GM21825 (cell line): ENCODE results near the gene EIF4A3.
A peak's percentile ranks its signal among the peaks of the same experiment; 100 is the strongest.

ENCODE experiments used
- ATAC-seq: cut with Tn5 transposase; IDR thresholded peaks from one replicate; pipeline ENCODE4 v1.9.1; 2021; ENCODE audit warnings: mild to moderate bottlenecking, moderate library complexity; ENCODE audit not compliant: unreplicated experiment

Gene EIF4A3

DNA sequence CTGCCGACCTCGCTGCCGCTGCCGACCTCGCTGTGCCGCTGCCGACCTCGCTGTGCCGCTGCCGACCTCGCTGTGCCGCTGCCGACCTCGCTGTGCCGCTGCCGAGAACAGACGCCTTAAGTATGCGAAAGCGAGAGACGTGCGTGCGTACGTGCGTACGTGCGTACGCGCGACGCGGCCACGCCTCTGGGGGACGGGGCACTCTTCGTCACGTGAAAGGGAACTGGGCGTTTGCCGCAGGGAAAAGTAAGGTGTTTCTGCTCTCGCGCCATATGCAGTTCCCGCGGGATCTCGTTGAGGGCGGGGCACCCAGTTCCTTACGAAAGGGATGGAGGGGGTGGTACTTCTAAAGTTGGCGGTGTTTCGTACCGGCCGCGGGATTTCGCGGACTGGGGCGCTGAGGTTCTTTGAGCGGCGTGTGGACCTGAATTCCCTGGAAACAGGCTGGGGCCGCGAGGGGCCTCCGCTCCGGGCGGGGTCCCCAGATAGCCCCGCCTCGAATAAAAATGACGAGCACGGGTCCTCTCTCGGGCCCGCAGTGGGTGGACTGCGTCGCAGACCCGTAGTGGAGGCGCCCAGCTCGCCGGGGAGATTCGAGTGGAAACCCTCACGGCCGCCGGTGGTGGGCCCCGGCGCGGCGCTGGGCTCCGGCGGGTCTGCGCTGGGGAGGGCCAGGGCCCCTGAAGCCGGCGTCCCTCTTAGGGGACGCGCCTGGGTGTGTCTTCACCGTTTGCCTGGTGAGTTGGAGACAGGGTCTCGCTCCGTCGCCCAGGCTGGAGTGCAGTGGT, at the start of gene EIF4A3:
TSS of gene EIF4A3 (minus strand) at position 94 of the 788 bp plus-strand sequence. CDS start 167 bp downstream, outside the sequence.
- peak; percentile 78 for ATAC-seq

DNA sequence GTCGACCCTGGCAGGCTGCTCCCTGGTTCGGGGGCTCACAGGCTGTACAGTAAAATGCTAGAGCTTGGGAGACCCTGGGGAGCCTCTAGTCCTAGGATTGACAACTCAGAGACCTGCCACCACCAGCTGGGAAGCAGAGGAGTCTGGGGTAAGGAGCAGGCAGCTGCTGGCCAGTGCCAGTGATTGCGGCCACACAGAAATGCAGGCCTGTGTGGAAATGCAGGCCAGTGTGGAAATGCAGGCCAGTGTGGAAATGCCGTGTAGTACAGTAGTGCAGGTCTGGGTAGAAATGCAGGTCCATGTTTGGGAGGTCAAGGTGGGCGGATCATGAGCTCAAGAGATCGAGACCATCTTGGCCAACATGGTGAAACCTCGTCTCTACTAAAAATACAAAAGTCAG, 49.7 kb upstream of the EIF4A3 start:
- no peak for ATAC-seq

DNA sequence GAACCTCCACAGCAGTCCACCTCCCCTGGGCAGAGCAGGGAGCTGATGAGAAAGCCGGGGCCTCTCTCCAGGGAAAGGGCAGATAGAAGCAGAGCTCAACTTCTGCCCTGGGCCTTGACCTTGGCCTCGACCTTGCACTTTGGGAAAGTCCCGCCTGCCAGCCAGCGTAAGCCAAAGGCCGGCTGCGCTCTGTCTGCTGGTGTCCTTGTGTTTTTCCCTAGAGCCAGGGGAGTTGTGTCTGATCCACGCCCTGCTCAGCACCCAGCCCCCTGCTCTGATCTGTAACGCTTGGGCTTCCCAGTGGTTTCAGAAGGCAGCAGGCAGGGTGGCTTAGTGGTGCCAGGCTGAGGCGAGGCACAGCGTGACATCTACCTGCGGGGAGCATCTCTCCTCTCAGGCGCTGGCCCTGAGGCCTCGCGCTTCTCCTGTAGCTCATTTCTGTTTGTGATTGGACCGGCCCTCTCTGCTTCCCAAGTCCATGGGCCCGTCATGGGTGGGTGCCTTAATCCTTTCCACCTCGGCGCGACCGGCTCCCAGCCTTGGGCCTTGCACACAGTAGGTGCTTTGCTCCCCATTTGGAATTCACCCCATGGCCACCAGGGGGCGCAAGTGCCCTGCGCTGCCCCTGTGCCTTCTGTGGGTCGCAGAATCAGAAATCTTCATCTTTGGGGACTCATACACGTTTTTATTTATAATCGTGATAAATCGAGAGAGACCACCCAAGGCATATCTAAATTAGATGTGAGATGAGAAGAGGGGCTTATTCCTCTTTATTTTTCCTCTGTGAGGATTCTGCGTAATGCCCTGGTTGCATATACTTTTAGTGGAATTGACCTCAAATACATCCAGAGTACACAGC, 49.0 kb upstream of the EIF4A3 start:
- no peak for ATAC-seq

DNA sequence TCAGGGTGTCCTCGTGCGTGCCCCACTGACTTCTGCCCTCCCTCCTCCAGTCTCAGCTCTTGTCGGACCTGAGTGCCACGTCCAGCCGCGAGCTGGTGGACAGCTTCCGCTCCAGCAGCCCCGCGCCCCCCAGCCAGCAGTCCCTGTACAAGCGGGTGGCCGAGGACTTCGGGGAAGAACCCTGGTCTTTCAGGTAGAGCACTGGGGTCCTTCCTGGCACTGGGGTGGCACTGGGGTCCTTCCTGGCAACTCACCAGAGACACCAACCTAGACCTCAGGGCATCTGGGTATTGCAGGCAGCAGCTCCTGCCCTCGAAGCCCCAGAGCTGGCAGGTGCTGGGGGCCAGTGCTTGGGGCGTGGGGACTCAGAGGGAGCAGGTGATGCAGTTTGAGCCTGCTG, 48.2 kb upstream of the EIF4A3 start:
- ATAC-seq: no peak

DNA sequence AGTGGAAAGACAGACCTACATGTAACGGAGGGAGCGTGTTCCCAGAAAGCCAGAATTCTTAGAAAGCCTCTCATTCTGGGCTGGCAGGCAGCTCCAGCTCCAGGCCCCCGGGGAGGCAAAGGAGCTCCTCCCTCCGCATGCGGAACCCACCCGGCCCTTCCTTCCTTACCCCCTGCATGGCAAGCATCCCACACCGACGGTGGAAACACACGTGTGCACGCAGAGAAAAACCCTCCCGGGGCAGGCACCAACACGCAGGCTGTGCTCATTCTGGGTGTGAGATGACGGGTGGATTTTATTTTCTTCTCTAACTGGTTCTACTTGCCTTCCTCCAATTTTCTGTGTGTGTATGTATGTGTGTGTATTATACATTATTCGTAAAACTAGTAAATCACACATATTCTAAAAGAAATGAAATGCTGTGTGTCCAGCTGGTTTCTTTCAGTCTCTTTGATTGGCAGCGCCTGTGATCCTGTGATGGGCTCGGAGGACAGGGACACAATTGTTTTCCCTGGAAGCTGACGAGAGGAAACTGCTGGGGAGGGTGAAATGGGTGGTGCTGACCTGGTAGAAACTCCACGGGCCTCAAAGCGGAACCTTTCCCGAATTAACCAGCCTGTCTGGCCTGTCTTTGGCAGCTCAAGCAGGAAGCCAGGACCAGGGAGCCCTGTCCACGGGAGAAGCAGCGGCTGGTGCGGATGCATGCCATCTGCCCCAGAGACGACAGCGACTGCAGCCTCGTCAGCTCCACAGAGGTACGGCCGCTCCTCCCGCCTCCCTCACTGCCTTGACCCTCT, 45.1 kb upstream of the EIF4A3 start:
- no peak for ATAC-seq

DNA sequence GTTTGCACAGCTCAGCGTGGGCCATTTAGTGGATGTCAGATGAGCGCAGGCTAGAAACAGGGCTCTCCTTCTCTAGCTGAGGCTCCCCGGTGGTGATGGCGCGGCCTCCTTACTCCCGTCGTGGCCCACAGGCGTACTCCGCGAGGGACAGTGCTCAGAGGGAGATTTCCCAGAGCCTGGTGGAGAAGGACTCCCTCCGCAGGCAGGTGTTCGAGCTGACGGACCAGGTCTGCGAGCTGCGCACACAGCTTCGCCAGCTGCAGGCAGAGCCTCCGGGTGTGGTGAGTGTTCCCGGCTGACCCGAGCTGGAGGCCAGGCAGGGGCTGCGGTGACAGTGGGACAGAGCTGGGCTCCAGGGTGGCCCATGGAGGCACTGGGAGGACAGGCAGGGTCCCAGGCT, 44.3 kb upstream of the EIF4A3 start:
- no peak for ATAC-seq

DNA sequence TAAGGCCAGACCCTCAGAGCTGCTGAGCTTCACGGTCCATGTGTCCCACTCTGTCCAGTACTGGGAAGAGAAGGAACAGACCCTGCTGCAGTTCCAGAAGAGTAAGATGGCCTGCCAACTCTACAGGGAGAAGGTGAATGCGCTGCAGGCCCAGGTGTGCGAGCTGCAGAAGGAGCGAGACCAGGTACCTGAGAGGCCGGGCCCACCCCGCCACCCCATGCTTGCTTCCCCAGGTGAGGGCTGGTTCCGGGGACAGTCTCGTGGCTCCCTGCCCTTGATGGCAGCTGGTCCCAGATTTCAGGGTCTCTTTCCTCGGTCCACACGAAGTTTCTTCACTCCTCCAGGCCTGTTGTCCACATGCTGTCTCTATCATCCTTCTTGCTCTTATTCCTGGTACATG, 43.8 kb upstream of the EIF4A3 start:
- ATAC-seq: no peak

DNA sequence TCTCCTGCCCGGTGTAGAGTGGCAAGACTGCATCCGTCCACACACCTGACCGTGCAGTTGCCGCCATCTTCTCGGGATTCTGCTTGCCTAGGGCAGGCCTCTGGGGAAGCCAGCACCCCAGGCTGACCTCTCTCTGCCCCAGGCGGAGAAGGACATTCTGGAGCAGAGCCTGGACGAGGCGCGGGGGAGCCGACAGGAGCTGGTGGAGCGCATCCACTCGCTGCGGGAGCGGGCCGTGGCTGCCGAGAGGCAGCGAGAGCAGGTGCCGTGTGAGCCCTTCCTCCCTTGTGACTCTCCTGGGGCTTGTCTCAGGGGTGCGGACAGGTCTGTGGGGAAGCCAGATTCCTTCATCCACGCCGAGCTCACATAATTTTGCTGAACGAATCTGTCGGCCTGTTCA, 42.7 kb upstream of the EIF4A3 start:
- no peak for ATAC-seq

DNA sequence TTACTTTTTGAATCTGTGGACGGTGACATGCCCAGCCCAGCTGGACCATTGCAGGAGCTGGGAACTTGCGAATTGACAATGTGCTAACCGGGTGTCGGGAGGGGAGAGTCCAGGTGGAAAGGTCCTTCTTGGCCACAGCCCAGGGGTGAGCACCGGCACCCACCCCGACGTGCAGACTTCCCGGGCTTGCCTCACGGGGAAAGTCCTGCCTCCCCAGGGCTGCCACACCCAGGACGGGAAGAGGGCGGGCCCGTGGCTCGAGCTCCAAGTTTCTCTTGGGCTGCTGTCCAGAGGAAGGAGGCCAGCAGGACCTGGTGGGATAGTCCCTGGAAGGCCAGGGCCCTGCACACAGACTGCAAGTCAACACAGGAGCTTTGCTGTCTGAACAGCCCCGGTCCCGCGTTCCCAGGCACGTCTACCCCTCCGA, 40.6 kb upstream of the EIF4A3 start:
- no peak for ATAC-seq

DNA sequence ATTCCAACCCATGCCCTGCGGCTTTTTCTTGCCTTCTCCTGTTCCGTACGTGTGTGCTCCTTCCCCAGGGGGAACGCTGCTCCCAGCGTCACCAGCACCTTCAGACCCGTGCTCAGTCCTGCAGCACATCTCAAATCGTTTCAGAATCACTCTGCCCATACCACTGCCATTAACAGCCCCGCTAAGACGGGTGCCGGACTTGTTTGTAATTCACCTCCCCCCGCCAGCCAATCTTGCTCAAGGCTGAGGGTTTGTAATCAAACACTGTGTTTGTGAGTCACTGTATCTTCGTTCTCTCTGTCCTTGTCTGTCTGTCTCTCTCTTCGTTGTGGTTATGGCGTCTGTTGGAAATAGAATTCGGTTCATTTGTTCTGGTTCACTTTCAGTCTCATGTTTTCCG, 40.2 kb upstream of the EIF4A3 start:
- ATAC-seq: no peak

DNA sequence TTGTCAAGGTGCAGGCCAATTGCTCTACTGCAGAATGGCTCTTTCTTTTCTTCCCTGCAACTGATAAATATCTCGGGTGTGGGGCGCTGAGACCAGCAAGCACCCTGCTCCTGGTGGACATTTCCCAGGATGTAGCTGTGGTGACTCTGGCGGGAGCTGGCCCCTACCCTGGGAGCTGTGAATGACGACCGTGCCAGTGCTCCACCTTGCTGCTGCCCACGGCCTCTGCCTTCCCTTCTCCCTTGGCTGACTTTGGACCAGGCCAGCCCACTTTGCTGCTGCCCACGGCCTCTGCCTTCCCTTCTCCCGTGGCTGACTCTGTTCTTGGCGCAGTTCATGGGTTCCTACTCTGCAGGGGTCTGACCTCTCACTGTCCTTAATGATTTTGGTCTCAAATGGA, 39.0 kb upstream of the EIF4A3 start:
- no peak for ATAC-seq

DNA sequence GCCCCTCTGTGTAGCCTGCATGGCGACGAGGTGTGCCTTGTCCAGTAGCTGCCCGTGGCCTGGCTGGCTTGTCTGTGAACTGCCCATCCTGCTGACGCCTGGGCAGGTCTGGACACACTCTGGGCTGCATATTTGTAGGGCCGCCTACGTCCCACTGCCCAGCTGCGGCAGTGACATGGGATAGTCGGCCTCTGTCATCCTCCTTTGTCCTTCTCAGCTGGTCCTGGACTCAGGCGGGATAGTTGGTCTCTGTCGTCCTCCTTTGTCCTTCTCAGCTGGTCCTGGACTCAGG, 37.4 kb upstream of the EIF4A3 start:
- ATAC-seq: no peak

DNA sequence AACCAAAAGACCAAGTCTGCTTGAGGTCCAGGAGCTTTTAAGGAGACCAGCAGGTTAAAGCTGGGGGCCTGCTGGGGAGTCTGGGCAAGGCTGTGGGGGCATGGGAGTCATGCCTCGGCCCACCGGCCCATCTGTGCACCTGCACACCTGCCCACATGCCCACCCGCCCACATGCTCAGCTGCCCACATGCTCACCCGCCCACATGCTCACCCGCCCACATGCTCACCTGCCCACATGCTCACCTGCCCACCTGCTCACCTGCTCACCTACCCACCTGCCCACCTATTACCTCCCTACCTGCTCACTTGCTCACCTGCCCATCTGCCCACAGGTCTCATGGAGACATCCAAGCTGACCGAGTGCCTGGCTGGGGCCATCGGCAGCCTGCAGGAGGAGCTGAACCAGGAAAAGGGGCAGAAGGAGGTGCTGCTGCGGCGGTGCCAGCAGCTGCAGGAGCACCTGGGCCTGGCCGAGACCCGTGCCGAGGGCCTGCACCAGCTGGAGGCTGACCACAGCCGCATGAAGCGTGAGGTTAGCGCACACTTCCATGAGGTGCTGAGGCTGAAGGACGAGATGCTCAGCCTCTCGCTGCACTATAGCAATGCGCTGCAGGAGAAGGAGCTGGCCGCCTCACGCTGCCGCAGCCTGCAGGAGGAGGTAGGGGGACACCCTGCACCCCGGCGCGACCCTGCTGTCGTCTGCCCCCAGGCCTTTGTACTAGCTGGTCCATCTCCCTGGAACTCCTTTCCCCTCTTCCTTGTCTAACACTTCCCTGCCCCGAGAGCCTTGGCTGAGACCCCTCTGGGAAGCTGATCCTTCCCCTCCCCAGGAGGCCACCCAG, 36.9 kb upstream of the EIF4A3 start:
- no peak for ATAC-seq

DNA sequence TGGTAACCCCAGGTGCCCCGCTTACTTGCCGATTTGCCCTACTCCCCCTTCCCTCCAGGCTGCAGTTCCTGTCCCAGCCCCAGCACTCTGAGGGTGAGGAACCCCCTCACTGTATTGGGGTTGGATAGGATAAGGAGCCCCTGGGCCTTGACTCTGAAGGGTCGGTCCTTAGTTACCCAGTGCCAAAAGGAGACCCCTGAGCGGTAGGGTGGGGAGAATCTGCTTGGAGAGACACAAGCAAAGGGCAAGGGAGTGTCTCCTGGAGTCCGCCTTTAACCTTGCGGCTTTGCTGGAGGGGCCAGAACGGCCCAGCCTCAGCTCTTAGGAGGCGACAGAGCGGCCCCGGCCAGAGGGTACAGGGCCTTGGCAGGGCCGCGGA, 35.9 kb upstream of the EIF4A3 start:
- ATAC-seq: no peak

DNA sequence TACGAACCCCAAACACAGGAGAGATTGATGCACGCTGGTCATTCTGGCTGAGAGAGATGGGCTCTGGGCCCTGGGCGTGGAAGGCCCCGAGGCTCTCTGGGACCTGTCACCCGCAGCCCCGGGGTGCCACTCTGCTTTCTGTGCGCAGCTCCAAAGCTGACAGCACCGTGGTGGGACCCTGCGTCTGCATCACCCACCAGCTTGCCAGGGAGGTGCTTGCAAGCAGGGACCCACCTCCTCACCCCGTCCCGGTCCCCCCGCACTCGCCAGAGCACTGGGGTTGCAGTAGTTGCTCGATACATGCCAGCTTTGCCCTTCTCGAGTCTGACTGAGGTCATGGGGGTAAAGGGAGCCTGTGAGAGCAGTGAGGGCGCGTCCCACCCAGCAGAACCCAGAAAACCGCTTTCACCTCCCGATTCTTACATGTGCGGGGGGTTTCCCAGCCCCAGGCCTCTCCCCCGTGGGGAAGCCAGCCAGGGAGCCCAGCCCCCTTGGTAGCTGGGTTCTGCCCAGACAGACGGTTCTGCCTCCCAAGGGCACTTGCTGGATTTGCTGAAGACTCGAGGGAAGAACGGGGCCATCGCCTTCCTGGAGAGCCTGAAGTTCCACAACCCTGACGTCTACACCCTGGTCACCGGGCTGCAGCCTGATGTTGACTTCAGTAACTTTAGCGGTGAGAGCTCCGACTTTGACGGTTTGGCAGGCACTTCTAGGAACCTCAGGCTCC, 35.4 kb upstream of the EIF4A3 start:
- no peak for ATAC-seq

DNA sequence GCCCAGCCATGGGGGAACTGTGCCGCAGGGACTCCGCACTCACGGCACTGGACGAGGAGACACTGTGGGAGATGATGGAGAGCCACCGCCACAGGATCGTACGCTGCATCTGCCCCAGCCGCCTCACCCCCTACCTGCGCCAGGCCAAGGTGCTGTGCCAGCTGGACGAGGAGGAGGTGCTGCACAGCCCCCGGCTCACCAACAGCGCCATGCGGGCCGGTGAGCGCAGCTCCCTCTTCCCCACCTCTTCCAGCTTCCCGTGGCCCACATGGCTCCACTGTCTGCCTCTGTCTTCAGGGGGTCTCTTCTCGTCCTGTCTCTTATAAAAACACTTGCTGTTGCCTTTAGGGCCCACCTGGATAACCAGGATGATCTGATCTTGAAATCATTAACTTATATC, 34.5 kb upstream of the EIF4A3 start:
- ATAC-seq: no peak

DNA sequence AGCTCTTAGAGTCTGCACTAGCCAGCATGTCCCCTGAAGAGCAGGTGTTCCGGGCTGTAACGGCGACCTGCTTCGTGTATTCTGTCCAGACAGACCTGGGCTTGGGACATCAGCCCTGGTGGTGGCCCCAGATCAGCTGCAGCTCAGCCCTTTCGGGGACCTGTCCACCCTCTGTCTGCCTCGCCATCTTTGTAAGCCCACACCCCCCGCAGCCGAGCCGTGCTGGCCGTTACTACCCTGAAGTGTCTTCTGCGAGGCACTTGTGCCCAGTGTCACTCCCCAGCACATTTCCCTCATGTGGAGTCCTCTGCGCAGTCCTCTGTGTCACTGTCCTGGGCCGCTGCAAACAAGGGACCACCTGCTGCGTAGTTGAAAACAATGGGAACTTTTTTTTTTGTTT, 33.3 kb upstream of the EIF4A3 start:
- no peak for ATAC-seq

DNA sequence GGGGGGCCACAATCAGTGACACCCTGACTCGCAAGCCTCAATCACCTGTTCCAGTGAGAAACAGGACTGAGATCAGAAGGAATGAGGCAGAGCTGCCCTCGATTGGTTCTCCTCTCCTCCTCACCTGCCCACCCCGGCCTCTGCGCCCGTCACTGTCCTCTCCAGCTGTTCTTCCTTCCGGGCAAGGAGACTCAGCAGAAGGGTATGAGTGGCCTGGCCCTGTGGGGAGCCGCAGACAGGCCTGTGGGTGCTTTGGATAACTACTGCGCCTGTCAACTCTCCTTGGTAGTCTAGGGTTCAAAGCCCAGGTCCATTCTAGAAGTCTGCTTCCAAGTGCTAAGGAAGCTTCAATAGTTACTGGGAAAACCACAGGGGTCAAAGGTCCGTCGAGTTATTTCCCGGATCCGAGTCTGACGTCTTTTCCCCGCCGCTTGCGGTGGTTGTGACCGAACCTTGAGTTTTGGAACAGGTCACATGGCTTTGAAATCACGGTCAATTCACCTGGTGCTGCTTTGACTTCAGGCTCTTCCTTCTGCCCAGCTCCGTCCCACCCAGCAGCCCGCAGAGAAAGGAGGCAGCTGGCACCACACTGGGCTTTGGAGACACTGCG, 31.2 kb upstream of the EIF4A3 start:
- ATAC-seq: no peak

DNA sequence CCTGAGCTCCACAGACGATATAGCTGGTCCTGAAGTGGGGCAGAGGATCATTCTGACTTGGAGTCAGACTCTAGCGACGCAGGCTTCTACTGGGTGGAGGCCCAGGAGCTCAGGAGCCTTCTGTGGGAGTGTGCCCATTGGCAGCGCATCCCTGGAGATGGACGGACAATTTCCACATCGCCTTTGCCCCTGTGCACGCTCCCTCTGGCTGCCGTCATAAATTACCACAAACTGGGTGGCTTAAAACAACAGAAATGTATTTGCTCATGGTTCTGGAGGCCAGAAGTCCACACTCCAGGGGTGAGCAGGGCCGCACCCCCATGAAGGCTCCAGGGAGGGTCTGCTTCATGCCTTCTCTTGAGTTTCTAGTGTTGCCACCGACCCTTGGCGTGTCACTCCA, 29.8 kb upstream of the EIF4A3 start:
- no peak for ATAC-seq

DNA sequence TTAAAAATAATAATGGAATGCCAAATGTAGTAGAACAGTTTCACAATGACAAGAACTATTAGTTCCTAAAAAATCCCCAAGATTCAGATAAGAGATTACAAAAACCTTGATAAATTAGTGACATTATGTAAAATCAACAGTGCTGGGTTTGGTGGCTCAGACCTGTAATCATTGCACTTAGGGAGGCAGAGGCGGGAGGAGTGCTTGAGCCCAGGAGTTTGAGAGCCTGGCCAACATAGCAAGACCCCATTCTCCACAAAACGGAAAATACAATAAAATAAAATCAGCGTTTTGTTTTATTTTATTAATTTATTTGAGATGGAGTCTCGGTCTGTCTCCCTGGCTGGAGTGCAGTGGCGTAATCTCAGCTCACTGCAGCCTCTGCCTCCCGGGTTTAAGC, 27.0 kb upstream of the EIF4A3 start:
- ATAC-seq: no peak
